Measurements from ENCODE around the gene NFATC3. TPM values are rescaled to one million over a fixed set of nuclear protein-coding genes. Genes with fewer than 3 reads are reported as not detected.

Gene NFATC3
- polyA plus RNA-seq, 3 donors = 14.3 to 21.8 (median 15.8) TPM

- TF ChIP-seq, protein P1, sequence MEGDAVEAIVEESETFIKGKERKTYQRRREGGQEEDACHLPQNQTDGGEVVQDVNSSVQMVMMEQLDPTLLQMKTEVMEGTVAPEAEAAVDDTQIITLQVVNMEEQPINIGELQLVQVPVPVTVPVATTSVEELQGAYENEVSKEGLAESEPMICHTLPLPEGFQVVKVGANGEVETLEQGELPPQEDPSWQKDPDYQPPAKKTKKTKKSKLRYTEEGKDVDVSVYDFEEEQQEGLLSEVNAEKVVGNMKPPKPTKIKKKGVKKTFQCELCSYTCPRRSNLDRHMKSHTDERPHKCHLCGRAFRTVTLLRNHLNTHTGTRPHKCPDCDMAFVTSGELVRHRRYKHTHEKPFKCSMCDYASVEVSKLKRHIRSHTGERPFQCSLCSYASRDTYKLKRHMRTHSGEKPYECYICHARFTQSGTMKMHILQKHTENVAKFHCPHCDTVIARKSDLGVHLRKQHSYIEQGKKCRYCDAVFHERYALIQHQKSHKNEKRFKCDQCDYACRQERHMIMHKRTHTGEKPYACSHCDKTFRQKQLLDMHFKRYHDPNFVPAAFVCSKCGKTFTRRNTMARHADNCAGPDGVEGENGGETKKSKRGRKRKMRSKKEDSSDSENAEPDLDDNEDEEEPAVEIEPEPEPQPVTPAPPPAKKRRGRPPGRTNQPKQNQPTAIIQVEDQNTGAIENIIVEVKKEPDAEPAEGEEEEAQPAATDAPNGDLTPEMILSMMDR (IDR thresholded peaks at IDR 0.05) = no peak
- H4K20me1 ChIP-seq (ENCODE audit: insufficient read depth, low read length) = peaks cover 16% of the 10 kb centered on the region
- intact Hi-C loops (cut with micrococcal nuclease) = loop anchor here (5.0 to 10.0 kb wide), 6 partner anchors 163 to 1557 kb away; partner anchors contain the start of genes C16orf86 (in 2 of the 2), ENKD1 (in 2 of the 2), ACD (in 1 of the 2) and GFOD2 (in 1 of the 2)
- Mint-ChIP-seq H3K4me1 (peaks cover 75% of the 10 kb centered on the region), H3K9me3 (no peaks in the 10 kb centered on the region), H3K36me3 (peaks cover 16 to 30% of the 10 kb centered on the region in 2 donors), H3K27me3 (ENCODE audit: low read depth in 3 of 3) (peaks cover 0 to 2% (median 0%) of the 10 kb centered on the region in 3 donors), H3K4me3 (peak overlapping the region; percentile 27 to 46), H3K27ac (peak overlapping the region in 6 of 7 donors; percentile 31 to 82 (median 42))
- peaks cover 25% of the 10 kb centered on the region for H3K79me2 ChIP-seq (ENCODE audit: insufficient read depth, low read length)
- H2AFZ ChIP-seq (ENCODE audit: insufficient read depth, low read depth, low read length, poor library complexity, severe bottlenecking) = no peak overlapping the region
- H3K27ac ChIP-seq (ENCODE audit: low read depth in 1 of 2, low read length in 2 of 2) = peak overlapping the region; percentile 35 to 91
- no peak overlapping the region for H3K4me3 ChIP-seq (replicated peaks in 1 of 3; ENCODE audit: low read depth in 2 of 3, low read length in 3 of 3)
- H3K4me2 ChIP-seq (replicated peaks; ENCODE audit: extremely low read depth, low read length, poor library complexity, severe bottlenecking) = no peak overlapping the region
- H3K4me1 ChIP-seq (ENCODE audit: control insufficient read depth in 1 of 2, insufficient read depth in 2 of 2, low read length in 2 of 2) = peaks cover 72 to 81% of the 10 kb centered on the region in 2 donors
- H3K9me3 ChIP-seq (replicated peaks in 1 of 2; ENCODE audit: control insufficient read depth in 1 of 2, insufficient read depth in 1 of 2, low read length in 2 of 2) = no peaks in the 10 kb centered on the region
- H3K36me3 ChIP-seq (replicated peaks in 1 of 2; ENCODE audit: control insufficient read depth in 1 of 2, insufficient read depth in 2 of 2, low read length in 2 of 2) = peaks cover 14 to 20% of the 10 kb centered on the region in 2 donors
- no peaks in the 10 kb centered on the region for H3K27me3 ChIP-seq (ENCODE audit: control insufficient read depth in 2 of 2, insufficient read depth in 2 of 2, low read length in 2 of 2)
- peak overlapping the region; percentile 22 for H3K9ac ChIP-seq (ENCODE audit: insufficient read depth, low read length, poor library complexity, severe bottlenecking)
- DNase-seq = no peak
Observed at GRCh38 chr16:68081861-68082628, 3.1 kb upstream of the NFATC3 start.

DNA sequence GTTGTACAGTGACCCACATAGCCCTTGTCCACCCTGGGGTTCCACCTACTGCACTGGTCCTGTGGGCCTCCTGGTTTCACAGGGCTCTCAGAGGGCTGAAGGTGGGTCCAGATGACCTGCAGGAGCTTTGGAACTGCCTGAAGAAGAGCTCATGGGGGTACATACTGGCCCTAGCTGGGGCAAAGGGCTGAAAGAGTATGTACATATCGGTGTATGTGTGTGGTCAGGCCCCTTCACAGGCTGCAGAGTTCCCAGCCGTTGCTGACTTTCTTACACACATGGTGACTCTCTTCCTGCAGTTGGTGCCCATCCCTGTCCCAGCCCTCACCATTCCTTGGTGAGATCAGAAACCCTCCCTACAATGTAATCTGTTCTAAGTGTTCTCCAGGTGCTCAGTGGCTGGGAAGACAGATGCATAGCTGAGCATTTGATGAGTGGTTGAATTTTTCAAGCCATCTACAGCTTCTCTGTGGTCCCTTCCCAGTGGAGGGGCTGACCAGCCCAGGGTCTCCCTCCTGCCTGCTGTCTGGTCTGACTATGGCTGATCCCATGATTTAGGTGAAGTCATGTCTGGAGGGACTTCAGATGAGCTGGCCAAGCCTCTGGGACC, 2.4 kb upstream of the NFATC3 start:
- Mint-ChIP-seq H3K36me3 (peaks cover 13 to 26% of the 10 kb centered on the region in 2 donors), H3K27me3 (ENCODE audit: low read depth in 3 of 3) (peaks cover 0 to 2% (median 0%) of the 10 kb centered on the region in 3 donors), H3K27ac (peak overlapping the region in 5 of 7 donors; percentile 85 to 95 (median 93)), H3K4me3 (peak overlapping the region in 1 of 2 donors; percentile 46), H3K9me3 (no peaks in the 10 kb centered on the region), H3K4me1 (peaks cover 78% of the 10 kb centered on the region)
- Histone ChIP-seq H3K4me3 (replicated peaks in 1 of 3; ENCODE audit: low read depth in 2 of 3, low read length in 3 of 3) (no peak overlapping the region), H3K79me2 (ENCODE audit: insufficient read depth, low read length) (peaks cover 32% of the 10 kb centered on the region), H2AFZ (ENCODE audit: insufficient read depth, low read depth, low read length, poor library complexity, severe bottlenecking) (no peak overlapping the region), H3K36me3 (replicated peaks in 1 of 2; ENCODE audit: control insufficient read depth in 1 of 2, insufficient read depth in 2 of 2, low read length in 2 of 2) (peaks cover 11 to 16% of the 10 kb centered on the region in 2 donors), H3K27me3 (ENCODE audit: control insufficient read depth in 2 of 2, insufficient read depth in 2 of 2, low read length in 2 of 2) (no peaks in the 10 kb centered on the region), H4K20me1 (ENCODE audit: insufficient read depth, low read length) (peaks cover 23% of the 10 kb centered on the region), H3K9me3 (replicated peaks in 1 of 2; ENCODE audit: control insufficient read depth in 1 of 2, insufficient read depth in 1 of 2, low read length in 2 of 2) (no peaks in the 10 kb centered on the region), H3K4me1 (ENCODE audit: control insufficient read depth in 1 of 2, insufficient read depth in 2 of 2, low read length in 2 of 2) (peaks cover 72 to 87% of the 10 kb centered on the region in 2 donors), H3K9ac (ENCODE audit: insufficient read depth, low read length, poor library complexity, severe bottlenecking) (peak overlapping the region; percentile 22), H3K27ac (ENCODE audit: low read depth in 1 of 2, low read length in 2 of 2) (peak overlapping the region in 1 of 2 donors; percentile 91), H3K4me2 (replicated peaks; ENCODE audit: extremely low read depth, low read length, poor library complexity, severe bottlenecking) (no peak overlapping the region)
- intact Hi-C loops (cut with micrococcal nuclease) = loop anchor here (5.0 to 10.0 kb wide), 6 partner anchors 162 to 1558 kb away; partner anchors contain the start of genes C16orf86 (in 2 of the 2), ENKD1 (in 2 of the 2), ACD (in 1 of the 2) and GFOD2 (in 1 of the 2)
- WGBS (ENCODE audit: insufficient coverage) = no CpG with 5 or more reads among the region's 2 CpGs
- TF ChIP-seq, protein P1 (IDR thresholded peaks at IDR 0.05) = no peak
- DNase-seq = no peak

All from CD14-positive monocyte (primary cell).